T-helper 2 cell (primary cell): ENCODE data around the gene GPATCH1.

Experiments used
- DNase-seq, 5 experiments: peaks; one replicate each; pipeline versions ENCODE4 v3.0.0 to v3.0.0-alpha.2; 2012 to 2022

GPATCH1 gene

GRCh38 chr19:33064458-33064791 is 16.6 kb upstream of the GPATCH1 start:
- DNase-seq: peak in 2 of 5 experiments; percentile 9 to 37

DNA sequence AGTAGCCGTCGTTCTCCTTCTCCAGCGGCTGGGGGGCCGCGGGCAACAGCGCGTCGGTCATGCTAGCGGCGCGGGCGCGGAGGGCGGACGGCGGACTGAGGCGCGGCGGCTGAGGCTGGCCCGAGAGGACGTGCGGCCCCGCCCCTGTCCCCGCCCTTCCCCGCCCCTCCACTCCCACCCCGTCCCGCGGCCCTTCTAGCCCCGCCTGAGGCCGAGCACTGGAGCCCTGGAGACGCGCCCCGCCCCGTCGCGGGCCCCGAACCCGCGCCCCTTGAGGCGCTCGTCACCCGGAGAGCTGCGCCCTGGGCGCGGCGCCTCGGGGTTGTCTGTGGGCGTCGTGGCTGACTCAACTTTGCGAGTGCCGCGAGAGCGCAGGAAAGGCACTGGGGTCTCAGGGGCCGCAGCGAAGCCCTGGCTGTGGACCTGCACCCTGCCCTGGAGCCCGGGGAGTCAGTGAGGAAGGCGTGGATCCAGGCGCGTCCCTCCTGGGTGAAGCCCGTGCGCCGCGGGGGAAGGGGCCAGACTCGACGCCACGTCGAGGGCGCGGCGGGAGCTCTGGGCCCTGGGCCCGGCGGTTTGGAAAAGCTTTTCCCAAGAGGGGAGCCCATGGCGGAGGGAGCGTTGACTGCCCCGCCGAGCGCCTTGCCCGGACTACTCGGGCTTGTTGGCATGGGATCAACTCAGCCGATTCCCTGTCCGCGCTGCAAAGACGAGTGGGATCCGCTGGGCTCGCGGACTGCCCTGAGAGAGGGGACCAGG is 16.0 kb upstream of the GPATCH1 start, which contains the start of gene RHPN2:
TSS of gene RHPN2 (minus strand) at position 97 of the 759 bp plus-strand sequence. CDS start at position 61, 36 bp downstream.
- peak in 4 of 5 experiments; percentile 14 to 64 (median 42) for DNase-seq

DNA sequence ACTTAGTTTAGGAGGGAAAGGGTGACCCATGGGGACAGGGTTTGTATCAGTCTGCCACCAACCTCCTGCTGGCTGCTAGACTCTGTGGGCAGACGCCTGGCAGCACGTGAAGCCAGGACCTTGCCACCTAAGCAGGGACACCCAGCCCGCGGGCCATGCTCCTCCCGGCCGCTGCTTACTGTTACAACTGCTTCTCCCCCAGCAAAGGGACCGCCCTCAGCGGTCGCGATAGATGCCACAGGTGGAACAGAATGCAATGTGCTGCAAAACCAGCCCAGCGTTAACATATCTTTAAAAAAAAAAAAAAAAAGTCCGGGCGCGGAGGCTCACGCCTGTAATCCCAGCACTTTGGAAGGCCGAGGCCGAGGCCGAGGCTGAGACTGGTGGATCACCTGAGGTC is 14.4 kb upstream of the GPATCH1 start:
- no peak for DNase-seq

GRCh38 chr19:33067121-33067520 is 13.9 kb upstream of the GPATCH1 start:
- DNase-seq: no peak

DNA sequence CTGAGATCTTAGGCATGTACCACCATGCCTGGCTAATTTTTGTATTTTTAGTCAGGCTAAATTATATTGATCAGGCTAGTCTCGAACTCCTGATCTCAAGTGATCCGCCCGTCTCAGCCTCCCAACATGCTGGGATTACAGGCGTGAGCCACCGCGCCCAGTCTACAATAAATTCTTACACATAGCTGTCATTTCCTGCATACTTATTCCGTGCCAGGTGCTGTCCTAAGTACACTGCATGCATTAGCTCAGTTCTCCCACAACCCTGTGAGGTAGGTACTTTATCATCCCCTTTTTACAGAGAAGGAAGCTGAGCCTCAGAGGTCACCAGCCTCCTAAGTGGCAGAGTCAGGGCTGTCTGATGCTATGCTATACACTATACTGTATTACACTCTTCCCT is 9.1 kb upstream of the GPATCH1 start:
- DNase-seq: no peak

DNA sequence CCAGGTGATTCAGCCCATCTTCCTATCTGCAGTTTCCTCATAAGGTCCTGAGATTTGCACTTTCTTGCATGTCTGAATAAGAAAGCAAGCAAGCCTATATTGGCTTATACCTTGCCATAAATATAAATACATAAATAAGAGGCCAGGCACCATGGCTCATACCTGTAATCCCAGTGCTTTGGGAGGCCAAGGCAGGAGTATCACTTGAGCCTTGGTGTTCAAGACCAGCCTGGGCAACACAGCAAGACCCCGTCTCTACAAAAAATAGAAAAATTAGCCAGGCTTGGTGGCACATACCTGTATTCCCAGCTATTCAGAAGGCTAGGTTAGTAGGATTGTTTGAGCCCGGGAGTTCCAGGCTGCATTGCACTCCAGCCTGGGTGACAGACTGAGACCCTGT is 5.5 kb upstream of the GPATCH1 start:
- no peak for DNase-seq

GRCh38 chr19:33085570-33086128 is 4.7 kb downstream of the GPATCH1 start:
- no peak for DNase-seq

DNA sequence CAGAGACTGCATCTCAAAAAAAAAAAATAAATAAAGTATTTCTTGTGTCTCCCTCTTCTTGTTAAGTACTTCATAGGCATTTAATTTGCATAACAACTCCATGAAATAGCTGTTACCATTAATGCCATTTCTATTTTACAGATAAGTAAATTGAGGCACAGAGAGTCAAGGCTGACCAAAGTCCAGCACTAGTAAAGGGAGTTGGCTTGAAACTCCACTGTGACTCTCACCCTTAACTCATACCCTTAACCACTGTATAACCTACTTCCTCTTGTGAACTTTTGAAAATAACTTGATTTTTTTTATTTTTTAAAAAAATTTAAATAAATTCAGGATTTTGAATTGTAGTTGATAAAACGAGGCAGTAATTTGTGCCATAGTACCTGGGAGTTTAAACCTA is 6.0 kb downstream of the GPATCH1 start:
- DNase-seq: no peak

DNA sequence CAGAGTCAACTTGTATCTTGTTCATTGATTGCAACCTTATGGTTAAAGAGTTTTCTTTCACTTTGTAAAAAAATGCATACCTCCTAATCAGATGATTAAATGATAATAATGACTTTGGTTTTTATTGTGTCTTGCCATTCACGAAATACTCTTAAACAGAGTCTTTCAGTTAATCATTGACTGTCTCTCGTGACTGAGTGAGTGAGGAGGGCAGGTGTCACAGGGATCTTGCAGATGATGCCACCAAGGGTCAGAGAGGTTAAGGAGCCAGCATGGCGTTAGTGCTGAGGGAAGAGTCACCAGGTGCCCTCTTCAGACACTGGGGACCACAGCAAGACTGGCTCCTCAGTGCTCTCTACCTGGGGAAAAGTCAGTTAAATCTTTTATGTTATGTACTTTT is 8.0 kb downstream of the GPATCH1 start:
- DNase-seq: no peak

- no peak for DNase-seq
Observed at GRCh38 chr19:33090179-33090578, 9.2 kb downstream of the GPATCH1 start.

DNA sequence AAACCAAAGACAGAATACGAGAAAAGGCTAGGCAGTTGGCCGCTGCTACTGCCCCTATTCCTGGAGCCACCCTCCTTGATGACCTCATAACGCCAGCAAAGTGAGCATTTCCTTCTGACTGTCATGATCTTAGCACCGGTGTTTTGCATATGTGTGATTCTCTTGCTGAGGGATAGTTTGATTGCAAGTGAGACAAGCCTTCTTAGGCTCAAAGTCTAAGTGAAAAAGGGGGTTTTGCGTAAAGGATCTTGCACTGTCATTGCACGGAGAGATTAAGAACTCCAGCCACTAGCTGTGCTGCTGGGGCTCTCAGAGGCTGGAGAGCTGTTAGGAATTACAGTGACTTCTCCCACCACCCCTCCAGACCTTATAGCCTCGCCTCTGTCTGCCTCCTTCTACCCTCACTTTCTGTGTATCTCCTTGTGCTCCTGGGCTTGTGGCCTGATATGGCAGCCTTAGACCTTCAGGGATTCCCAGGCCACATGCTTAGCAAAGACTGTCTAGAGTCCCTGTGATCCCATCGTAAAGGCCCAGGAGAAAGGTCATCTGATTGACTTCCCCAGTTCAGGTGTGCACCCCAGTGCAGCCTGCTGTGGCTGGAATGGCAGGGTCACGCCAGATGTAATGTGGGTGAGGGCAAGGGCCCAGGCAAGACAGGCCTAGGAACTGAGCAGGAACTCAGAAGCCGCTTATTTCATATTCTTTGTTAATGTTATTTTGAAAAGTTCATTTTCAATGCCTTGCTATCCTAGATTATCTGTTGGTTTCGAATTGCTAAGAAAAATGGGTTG is 12.6 kb downstream of the GPATCH1 start:
- DNase-seq: no peak

GRCh38 chr19:33094436-33095067 is 13.6 kb downstream of the GPATCH1 start:
- no peak for DNase-seq

- no peak for DNase-seq
Observed at GRCh38 chr19:33096005-33096404, 15.0 kb downstream of the GPATCH1 start.

- no peak for DNase-seq
Observed at GRCh38 chr19:33098055-33098534, 17.1 kb downstream of the GPATCH1 start.

GRCh38 chr19:33100894-33101644 is 20.1 kb downstream of the GPATCH1 start:
- DNase-seq: no peak

DNA sequence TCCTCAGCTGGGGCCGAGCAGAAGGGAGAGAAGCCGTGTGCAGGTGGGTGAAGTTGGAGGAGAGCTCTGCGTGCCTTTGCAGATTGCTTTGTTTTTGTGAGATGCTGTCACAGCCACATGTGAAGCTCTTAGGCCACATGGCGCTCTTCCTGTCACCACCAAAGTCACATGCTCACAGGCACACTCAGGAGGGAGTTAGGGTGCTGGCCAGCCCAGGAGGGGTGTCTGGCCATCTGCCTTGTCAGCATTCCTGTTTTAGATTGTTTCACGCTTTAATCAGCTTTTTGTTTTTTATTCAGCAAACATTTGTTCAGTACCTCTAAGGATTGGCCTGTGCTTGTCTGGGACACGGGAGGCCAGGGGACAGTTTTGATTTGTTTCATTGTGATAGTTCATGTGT is 21.9 kb downstream of the GPATCH1 start:
- no peak for DNase-seq

GRCh38 chr19:33108161-33108560 is 27.2 kb downstream of the GPATCH1 start:
- DNase-seq: no peak

- peak in 1 of 5 experiments; percentile 13 for DNase-seq
Observed at GRCh38 chr19:33110137-33110910, 29.3 kb downstream of the GPATCH1 start.

DNA sequence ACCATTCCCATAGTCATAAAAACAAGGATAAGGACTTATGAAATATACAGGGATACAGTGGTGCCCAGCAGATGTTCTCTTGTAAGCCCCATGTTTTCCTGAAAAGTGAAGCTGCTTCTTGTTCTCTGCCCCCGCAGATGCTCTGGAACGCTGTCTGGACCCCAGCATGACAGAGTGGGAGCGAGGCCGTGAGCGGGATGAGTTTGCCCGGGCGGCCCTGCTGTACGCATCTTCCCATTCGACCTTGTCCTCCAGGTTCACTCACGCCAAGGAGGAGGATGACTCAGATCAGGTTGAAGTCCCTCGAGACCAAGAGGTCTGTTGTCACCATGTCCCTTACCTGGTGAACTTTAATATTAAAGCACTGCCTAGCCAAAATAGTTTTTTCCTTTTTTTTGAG is 30.6 kb downstream of the GPATCH1 start:
- DNase-seq: no peak

DNA sequence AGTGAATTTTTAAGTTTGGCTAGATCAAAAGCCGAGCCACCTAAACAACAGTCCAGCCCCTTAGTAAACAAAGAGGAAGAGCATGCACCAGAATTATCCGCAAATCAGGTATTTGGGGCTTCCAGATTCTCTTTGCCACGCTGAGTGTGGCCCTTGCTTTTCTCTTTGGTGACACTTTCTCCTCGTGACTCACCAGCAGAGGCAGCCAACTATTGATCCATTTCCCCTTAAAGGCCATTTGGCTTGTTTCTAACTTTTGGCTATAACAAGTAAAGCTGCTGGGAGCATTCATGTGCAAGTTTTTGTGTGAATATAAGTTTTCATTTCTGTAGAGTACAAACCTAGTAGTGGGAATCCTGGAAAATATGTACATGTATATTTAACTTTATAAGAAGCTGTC is 33.3 kb downstream of the GPATCH1 start:
- no peak for DNase-seq

- no peak for DNase-seq
Observed at GRCh38 chr19:33117501-33117900, 36.5 kb downstream of the GPATCH1 start.

- DNase-seq: no peak
Observed at GRCh38 chr19:33118643-33119042, 37.7 kb downstream of the GPATCH1 start.
